HG02798 (cell line): ENCODE data around the gene TRPC4AP.
"Not testable (repeated sequence)": the region's sequence is repeated elsewhere in the genome, so short reads cannot be mapped to it uniquely, and the experiment has no call there.

Experiments
- ATAC-seq: cut with Tn5 transposase; IDR thresholded peaks from one replicate; pipeline ENCODE4 v1.9.1; 2021; ENCODE audit warnings: mild to moderate bottlenecking; ENCODE audit not compliant: unreplicated experiment, poor library complexity

TRPC4AP gene

DNA sequence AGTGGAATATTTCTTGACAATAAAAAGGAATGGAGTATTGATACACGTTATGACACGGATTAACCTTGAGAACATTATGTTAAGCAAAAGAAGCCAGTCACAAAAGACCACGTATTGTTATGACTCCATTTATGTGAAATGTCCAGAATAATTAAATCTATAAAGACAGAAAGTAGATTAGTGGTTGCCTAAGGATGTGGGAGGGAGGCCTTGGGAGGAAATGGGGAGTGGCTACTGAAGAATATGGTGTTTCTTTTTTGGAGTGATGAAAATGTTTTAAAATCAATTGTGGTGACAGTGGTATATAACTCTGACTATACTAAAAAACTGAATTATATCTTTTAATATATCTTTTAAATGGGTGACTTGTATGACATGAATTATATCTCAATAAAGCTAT, 30.1 kb downstream of the TRPC4AP start:
- ATAC-seq, result no peak

DNA sequence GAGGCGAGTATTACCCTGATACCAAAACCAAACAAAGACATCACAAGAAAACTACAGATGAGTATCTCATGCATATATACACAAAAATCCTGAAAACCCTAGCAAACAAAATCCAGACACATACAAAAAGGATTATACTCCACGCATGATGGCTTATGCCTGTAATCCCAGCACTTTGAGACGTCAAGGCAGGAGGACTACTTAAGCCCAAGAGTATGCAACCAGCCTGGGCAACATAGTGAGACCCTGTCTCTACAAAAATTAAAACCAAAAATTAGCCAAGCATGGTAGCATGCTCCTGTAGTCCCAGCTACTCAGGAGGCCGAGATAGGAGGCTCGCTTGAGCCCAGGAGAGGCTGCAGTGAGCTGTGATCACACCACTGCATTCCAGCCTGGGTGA, 32.4 kb downstream of the TRPC4AP start:
- ATAC-seq, result no peak

DNA sequence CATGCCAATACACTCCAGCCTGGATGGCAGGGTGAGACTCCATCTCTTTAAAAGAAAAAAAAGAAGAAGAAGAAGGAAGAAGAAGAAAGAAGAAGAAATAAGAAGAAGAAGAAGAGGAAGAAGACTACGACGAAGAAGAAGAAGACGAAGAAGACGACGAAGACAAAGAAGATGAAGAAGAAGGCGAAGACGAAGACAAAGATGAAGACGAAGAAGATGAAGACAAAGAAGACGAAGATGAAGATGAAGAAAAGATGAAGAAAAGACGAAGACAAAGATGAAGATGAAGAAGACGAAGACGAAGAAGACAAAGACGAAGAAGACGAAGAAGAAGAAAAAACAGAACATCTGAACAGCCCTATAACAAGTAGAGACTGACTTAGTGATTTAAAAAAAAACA, 33.0 kb downstream of the TRPC4AP start:
- no peak for ATAC-seq

DNA sequence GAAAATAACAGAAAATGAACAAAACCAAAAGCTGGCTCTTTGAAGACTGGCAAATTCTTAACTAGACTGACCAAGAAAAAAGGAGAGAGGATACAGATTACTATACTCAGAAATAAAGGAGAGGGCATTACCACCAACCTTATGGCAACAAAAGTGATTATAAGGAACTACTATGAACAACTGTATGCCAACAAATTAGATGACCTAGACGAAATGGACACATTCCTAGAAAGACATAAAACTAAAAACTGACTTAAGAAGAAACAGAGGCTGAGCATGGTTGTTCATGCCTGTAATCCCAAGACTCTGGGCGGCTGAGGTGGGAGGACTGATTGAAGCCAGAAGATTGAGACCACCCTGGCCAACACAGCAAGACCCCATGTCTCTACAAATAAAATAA, 33.5 kb downstream of the TRPC4AP start:
- no peak for ATAC-seq

DNA sequence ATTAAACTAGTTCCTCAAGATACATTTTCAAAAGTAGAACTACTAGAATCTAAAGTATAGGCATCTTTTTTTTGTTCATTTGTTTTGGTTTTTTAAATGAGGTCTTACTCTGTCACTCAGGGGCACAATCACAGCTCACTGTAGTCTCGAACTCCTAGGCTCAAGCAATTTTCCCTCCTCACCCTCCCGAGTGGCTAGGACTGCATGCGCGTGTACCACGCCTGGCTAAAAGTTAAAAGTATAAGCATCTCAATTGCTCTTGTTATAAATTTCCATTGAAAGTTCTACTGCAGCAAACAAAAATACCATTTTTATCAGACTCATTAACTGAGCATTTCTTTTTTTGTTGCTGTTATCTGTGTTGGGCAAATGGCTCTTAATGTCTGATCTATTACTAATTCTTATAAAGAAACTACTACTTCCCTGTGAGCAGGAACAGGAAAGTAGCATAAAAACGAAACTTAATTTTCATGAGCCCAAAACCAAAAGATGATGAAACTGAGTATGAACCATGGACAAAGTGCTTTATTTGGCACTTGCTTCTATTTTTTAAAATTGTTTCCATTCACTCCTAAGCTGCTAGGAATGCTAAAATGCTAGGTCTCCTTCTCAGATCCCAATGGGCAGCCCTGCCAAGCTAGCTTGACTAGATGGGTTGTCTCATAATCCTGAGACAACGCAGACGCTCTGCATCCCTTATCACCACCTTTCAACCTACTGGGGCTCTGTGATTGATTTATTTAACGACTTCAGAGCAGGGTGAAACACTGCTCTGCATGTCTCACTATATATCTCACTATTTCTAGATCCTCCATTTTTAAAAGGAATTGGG, 36.9 kb downstream of the TRPC4AP start:
- no peak for ATAC-seq

DNA sequence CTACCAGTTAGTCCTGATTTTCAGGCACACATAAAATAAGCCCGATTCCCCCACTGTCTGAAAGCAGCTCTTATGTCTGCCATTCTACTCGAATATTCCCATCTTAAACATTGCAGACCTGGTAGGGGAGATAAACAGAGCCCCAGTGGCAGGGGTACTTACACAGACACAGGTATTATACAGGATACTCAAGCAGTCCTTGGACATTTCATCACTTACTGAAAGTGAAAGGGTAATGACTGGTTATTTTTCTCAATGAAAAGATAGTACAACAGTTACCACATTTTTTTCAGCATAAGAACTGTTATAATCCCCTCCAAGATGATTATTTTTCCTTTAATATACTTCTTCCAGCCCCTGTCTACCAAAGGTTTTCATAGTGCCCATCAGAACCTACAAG, 37.8 kb downstream of the TRPC4AP start:
- ATAC-seq, result no peak

DNA sequence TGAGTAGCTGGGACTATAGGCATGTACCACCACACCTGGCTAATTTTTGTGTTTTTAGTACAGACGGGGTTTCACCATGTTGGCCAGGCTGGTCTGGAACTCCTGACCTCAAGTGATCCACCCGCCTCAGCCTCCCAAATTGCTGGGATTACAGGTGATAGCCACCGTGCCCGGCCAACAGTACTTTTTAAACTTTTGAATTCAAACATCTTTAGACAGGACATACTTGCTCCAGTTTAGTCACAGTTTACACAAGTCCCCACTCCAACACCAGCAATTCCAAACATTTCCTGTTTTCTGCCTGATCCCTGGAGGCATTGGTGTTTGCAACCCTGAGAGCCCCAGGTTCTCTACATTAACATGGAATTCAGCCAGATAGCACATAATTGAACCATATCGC, 40.0 kb downstream of the TRPC4AP start:
- ATAC-seq, result not testable (repeated sequence)

DNA sequence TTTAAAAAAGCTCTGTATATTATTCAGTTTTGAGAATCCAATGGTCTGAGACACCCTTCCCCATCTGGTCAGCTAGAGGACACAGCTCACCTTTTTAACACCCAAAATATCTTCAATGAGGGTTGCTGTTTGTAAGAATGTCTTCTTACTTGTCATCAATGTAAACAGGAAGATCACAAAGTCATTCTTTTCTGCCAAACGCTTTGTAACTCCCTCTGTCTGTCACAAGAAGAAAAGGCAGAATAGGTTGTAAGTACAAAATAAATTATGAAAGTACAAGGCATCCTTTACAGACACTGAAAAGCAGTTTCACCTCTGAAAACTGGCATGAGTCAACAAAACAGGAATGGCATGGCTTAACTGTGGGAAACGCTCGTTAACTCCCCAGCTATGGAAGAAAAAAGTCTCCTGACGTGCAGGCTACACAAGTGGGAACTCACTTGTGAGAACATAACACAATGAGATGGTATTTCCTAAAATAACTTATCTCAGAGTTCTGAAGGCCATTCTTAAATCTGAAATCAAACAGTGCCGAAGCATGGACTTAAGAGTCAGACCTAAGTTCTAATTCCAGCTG, 42.7 kb downstream of the TRPC4AP start:
- ATAC-seq, result no peak

DNA sequence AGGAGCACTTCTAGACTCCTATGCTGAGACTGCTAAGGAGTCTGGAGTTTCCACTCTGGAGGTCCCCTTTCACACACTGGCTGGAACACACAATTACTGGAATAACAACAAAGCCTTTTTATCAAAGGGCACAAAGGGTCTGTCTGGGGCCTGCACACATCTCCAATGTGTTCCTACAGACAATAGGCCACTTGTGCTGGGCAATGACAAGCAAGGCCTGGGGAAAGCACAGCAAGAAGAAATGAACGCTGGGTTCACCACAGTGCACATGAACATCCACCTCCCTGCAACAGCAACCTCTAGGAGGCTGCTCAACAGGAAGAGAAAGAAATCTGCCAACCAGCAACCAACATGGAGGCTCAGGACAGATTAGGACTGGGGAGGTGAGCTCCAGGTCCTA, 43.9 kb downstream of the TRPC4AP start:
- no peak for ATAC-seq

DNA sequence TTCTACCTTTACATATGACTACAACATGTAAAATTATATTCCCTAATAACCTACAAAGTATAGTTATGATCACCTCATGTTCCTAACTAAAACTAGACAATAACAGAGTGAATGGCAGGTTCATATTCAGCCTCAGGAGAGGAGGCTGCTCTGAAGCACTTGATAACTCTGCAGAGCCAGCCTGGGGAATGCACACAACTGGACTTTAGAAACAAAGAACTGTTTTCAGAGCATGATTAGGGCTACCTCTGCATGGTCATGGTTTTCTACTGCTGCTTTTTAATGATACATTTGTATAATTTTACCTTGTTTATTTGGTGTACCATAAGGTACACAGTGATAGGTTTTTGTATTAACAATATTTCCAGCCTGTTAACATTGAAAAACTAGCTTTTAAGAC, 50.3 kb downstream of the TRPC4AP start:
- no peak for ATAC-seq

DNA sequence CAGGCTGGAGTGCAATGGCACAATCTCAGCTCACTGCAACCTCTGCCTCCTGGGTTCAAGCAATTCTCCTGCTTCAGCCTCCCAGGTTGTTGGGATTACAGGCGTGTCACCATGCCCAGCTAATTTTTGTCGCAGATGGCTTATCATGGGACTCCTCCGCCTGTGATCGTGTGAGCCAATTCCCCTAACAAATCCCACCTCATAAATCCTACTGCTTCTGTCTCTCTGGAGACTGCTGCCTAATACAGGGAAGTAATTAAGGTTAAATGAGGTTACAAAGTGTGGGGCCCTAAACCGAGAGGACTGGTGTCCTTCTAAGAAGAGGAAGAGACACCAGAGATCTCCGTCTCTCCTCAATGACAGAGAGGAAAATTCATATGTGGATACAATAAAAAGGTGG, 52.0 kb downstream of the TRPC4AP start:
- no peak for ATAC-seq

DNA sequence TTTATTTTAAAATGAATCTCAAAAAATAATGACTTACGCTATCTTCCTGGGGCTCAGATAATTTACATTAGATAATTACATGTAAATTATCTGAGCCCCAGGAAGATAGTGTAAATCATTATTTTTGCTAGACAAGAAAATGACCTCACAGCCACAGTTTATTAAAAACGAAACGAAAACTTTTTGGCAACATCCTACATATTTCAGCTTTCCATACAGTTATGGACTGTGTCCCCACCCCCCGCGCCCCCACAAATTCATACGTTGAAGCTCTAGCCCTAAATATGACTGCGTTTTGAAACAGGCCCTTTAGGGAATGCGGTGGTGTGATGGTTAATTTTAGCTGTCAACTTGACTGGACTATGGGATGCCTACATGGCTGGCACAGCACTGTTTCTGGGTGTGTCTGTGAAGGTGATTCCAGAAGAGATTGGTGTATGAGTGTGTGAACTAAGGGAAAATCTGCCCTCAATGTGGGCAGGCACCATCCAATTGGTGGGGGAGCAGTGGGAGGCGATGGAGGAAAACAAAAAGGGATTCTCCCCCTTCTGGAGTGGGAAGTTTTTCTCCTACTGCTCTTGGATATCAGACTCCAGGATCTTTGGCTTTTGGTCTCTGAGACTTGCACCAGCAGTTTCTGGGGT, 52.6 kb downstream of the TRPC4AP start:
- no peak for ATAC-seq

DNA sequence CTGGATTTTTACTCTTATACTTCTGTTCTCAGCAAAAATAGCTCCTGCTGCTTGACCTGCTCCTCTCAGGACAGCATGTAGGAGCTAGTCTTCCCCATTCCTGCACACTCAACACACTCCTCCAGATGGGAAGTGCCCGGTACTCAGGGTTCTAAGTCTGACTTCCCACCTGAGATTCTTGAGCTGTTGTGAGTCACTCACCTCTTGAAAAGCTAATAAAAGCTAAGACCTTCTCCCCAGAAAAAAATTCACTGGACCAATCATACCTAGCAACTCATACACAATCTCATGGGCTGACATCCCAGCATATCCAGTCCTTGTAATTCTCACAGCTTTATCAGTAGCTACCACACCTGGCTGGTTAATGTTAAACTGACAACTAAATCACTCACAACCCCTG, 53.5 kb downstream of the TRPC4AP start:
- no peak for ATAC-seq

DNA sequence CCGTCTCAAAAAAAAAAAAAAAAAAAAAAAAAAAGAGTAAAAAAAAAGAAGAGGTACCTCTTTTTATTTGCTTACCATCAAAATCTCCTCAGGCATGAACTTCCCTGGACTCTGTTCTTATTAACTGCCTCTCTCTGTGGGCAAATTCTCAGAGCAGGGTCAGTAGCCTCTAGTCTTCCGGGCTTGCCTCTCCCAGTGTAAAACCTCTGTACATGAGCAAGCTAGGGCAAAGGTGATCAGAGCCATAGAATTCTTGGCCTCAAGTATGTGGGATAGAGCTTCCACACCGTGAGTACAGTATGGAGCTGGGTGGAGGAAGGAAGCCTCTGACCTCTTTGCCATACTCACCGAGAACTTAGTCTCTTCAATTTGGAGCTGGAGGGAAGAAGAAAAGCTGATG, 58.5 kb downstream of the TRPC4AP start:
- no peak for ATAC-seq

DNA sequence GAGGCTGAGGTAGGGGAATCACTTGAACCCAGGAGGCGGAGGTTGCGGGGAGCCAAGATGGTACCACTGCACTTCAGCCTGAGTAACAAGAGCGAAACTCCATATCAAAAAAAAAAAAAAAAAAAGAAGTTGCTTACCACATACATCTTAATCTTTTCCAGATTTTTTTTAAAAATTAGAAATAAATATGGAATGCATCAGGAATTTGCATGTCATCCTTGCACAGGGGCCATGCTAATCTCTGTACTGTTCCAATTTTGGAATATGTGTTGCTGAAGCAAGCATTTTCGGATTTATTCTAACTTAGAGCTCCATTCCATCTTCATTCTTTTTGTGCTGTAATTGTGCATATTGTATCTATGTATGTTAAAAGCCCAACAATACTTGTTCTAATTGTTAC, 62.5 kb downstream of the TRPC4AP start:
- ATAC-seq, result no peak

DNA sequence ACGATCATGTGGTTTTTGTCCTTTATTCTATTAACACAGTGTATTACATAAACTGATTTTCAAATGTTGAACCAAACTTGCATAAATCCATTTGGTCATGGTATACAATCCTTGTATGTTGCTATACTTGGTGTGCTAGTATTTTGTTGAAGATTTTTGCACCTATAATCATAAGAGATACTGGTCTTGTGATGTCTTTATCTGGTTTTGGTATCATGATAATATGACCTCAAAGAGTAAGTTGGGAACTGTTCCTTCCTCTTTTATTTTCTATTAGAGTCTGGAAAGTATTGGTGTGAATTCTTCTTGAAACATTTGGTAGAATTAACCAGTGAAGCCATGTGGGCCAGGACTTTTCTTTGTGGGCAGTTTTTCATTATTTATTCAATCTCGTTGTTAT, 65.3 kb downstream of the TRPC4AP start:
- ATAC-seq, result no peak

DNA sequence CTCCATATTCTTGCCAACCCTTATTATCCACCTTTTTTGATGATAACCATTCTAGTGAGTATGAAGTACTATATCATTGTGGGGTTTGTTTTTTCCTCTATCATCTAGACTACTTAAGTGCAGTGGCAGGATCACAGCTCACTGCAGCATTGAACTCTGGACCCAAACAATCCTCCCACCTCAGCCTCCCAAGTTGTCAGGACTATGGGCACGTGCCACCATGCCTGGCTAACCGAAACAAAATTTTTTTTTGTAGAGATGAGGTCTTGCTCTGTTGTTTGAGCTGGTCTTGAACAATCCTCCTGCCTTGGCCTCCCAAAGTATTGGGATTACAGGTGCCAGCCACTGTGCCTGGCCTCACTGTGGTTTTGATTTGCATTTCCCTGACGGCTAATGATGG, 67.5 kb downstream of the TRPC4AP start:
- ATAC-seq, result no peak

DNA sequence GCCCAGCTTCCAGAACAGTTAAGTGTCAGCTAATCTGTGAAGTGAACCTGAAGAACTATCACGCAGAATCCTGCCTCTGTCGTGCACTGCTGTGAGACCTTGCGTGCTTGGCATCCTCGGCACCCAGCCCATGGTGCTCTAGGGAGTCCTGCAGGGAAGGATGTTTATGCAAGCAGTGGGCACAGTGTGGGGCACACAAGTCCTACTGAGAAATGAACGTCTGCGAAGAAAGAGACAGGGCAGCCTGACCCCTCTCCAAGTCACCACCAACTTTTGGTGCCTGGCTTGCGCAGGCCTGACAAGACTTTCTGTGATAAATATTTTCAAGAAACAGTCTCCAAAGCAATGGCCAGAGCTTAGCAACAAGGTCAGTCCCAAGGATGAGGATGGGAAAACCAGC, 69.0 kb downstream of the TRPC4AP start:
- no peak for ATAC-seq

DNA sequence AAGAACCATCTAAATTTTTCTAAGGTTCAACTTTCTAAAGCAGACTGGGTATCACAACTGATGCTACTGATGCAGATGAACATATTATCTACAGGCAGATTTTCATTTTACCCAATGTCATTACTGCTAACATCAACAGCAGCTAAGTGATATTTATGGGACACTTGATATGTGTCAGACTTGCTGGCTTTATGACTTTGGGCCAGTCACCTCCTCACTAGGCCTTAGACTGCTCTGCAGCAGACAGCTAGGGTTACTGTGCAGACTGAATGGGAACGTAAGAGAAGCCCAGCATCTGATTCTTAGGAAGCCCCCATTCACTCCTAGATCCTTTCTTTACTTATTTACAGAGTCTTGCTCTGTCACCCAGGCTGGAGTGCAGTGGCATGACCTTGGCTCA, 70.8 kb downstream of the TRPC4AP start:
- no peak for ATAC-seq

DNA sequence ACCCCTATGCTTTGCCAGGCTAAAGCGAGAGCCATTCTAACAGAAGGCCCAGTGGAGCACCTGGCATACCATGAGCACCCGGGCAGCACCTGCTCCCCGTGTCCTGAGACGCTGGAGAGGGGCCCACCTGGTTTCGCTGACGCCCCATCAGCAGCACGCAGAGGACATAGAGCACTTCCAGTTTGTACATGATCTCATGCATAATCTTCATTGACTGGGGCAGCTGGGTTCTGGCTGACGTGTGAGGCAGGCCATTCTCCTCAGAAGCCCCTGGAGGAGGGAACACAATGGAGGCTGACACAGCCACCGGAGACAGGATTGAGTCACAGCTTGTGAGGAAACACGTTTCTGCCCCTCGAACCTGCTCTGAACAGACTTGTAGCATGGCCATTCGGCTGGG, 71.5 kb downstream of the TRPC4AP start:
- no peak for ATAC-seq

DNA sequence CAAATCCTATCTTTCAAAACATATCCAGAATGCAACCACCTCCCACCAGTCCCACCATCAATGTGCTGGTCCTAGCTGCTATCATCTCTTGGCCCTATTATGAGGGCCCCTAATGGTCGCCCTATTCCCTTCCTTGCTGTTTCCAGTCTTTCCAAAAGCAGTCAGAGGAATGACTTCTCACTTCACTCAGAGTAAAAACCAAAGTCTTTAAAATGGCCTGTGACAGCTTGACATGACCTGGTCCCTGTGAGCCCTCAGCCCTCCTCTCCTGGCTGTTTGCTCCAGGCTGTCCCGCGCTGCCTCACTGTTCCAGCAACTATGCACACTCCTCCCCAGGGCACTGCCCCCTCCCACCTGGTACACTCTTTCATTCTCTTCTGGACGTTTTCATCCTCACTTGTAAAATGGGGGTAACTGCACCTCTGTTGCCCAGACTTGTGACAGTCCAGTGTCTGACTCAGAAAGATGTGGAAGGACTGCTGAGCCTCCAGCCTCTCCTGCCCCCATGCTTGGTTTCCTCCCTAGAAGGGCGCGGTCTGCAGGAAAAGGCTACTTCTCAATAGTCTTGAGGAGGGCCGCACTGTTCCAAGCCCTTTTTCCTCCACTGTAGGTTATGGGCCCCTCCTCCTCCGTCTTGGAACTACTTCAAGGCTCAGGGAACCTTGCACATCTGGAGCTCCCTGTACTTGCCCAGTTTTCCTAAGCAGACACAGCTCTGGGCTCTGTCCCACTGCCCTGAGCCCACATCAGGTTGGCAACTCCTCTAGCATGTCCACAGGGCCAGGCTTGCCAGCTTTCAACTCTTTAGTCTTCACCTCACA, 72.3 kb downstream of the TRPC4AP start:
- no peak for ATAC-seq
